ENCODE results near the gene CBY2. TPM values are rescaled to one million over a fixed set of nuclear protein-coding genes. Genes with fewer than 3 reads are reported as not detected.
"Not testable (repeated sequence)": the region's sequence is repeated elsewhere in the genome, so short reads cannot be mapped to it uniquely, and the experiment has no call there.

The CBY2 gene
- total RNA-seq, 4 donors from 2014 or later: not detected

- Histone ChIP-seq H3K27ac (no peak overlapping the region), H3K36me3 (no peaks in the 10 kb centered on the region), H3K4me3 (no peak overlapping the region), H3K9me3 (no peaks in the 10 kb centered on the region), H3K4me1 (no peaks in the 10 kb centered on the region), H3K27me3 (no peaks in the 10 kb centered on the region)
- no peak for DNase-seq
- intact Hi-C loops (cut with DNase I; ENCODE audit: low total_unique reads): no loop called here
- TF ChIP-seq POLR2A (IDR thresholded peaks at IDR 0.05): no peak
- TF ChIP-seq, protein P1, sequence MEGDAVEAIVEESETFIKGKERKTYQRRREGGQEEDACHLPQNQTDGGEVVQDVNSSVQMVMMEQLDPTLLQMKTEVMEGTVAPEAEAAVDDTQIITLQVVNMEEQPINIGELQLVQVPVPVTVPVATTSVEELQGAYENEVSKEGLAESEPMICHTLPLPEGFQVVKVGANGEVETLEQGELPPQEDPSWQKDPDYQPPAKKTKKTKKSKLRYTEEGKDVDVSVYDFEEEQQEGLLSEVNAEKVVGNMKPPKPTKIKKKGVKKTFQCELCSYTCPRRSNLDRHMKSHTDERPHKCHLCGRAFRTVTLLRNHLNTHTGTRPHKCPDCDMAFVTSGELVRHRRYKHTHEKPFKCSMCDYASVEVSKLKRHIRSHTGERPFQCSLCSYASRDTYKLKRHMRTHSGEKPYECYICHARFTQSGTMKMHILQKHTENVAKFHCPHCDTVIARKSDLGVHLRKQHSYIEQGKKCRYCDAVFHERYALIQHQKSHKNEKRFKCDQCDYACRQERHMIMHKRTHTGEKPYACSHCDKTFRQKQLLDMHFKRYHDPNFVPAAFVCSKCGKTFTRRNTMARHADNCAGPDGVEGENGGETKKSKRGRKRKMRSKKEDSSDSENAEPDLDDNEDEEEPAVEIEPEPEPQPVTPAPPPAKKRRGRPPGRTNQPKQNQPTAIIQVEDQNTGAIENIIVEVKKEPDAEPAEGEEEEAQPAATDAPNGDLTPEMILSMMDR (IDR thresholded peaks at IDR 0.05): no peak
Observed at GRCh38 chr13:45751885-45752284, 49.8 kb downstream of the CBY2 start.

- no peak for TF ChIP-seq POLR2A (IDR thresholded peaks at IDR 0.05)
- TF ChIP-seq, protein P1 (IDR thresholded peaks at IDR 0.05): no peak
- Histone ChIP-seq H3K27ac (no peak overlapping the region), H3K27me3 (no peaks in the 10 kb centered on the region), H3K4me3 (no peak overlapping the region), H3K36me3 (no peaks in the 10 kb centered on the region), H3K4me1 (no peaks in the 10 kb centered on the region), H3K9me3 (no peaks in the 10 kb centered on the region)
- intact Hi-C loops (cut with DNase I; ENCODE audit: low total_unique reads): no loop called here
- DNase-seq: no peak
Observed at GRCh38 chr13:45752510-45752909, 50.4 kb downstream of the CBY2 start.

- H3K9me3 ChIP-seq; H3K36me3 ChIP-seq; H3K4me3 ChIP-seq; H3K4me1 ChIP-seq; DNase-seq; intact Hi-C loops (cut with DNase I; ENCODE audit: low total_unique reads); H3K27me3 ChIP-seq; H3K27ac ChIP-seq: not testable (repeated sequence)
Observed at GRCh38 chr13:45756498-45756897, 54.4 kb downstream of the CBY2 start.

DNA sequence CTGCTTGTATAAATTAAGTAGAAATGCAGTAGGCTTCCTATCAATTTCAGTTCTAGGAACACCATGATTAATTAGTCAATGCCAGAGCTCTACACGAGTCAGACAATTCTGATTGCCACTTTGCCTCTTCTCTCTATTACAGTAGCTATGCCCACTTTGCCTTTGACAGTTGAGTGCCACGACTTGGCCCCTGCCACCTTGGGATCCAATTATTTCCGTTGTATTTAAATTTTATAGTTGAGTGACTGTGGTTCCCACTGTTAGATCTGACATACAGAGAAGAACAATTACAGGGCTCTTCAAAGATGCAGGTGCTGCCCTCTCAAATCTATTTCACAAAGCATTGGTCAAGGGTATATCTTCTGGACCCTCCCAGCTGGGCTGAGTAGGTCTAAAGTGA lies 55.5 kb downstream of the CBY2 start:
- intact Hi-C loops (cut with DNase I; ENCODE audit: low total_unique reads); H3K9me3 ChIP-seq; DNase-seq; H3K27me3 ChIP-seq; H3K36me3 ChIP-seq; H3K4me3 ChIP-seq; H3K4me1 ChIP-seq; H3K27ac ChIP-seq: not testable (repeated sequence)

GRCh38 chr13:45763419-45763818 lies 61.3 kb downstream of the CBY2 start:
- intact Hi-C loops (cut with DNase I; ENCODE audit: low total_unique reads): no loop called here

More at GRCh38 chr13:45763419-45763818, 61.3 kb downstream of the CBY2 start:
- Histone ChIP-seq H3K9me3 (no peaks in the 10 kb centered on the region), H3K36me3 (no peaks in the 10 kb centered on the region), H3K27ac (no peak overlapping the region), H3K4me1 (no peaks in the 10 kb centered on the region), H3K4me3 (no peak overlapping the region), H3K27me3 (no peaks in the 10 kb centered on the region)
- TF ChIP-seq, protein P1 (IDR thresholded peaks at IDR 0.05): no peak
- TF ChIP-seq POLR2A (IDR thresholded peaks at IDR 0.05): no peak
- DNase-seq: no peak

Small RNAs within 50 kb of the gene (small RNA-seq; reads per million reads assigned to genes)
- not detected for gene RF00017

Other genes starting within 250 kb of the CBY2 start
- 10 to 100 TPM; 26.2 to 57.4 (median 36.5) TPM for gene COG3, start 237.4 kb upstream of the CBY2 start, total RNA-seq
- gene ERICH6B, start 86.6 kb upstream of the CBY2 start, total RNA-seq: not detected
- gene SIAH3, start 149.4 kb downstream of the CBY2 start, total RNA-seq: 1 to 10 TPM in 1 of 4 donors, under 1 TPM in 3; under 0.01 to 4.6 (median 0.09) TPM